ENCODE measurements around the gene C4orf33. TPM values are rescaled to one million over a fixed set of nuclear protein-coding genes. Genes with fewer than 3 reads are reported as not detected.

Gene C4orf33
- total RNA-seq, 2 experiments from 2014 or later: 9.1 to 11.3 TPM

- H3K9me3 ChIP-seq (ENCODE audit: control insufficient read depth in 1 of 2, insufficient read depth in 1 of 2, low read length in 2 of 2): no peaks in the 10 kb centered on the region
- DNase-seq: no peak
- no peaks in the 10 kb centered on the region for H3K9me3 Mint-ChIP-seq
- H3K36me3 Mint-ChIP-seq (ENCODE audit: low read depth): no peaks in the 10 kb centered on the region
- POLR2A ChIA-PET: no interaction called here
- intact Hi-C loops (cut with DNase I, micrococcal nuclease): no loop called here
- no peak overlapping the region for H3K4me3 Mint-ChIP-seq
- no peak overlapping the region for H3K4me3 ChIP-seq (ENCODE audit: low read length)
- H3K27me3 Mint-ChIP-seq: peaks cover 6% of the 10 kb centered on the region
- no peaks in the 10 kb centered on the region for H3K4me1 ChIP-seq (ENCODE audit: insufficient read depth, low read length)
- ATAC-seq (ENCODE audit: poor library complexity): no peak
- CTCF ChIA-PET: no interaction called here
- H3K27ac Mint-ChIP-seq: no peak overlapping the region
- no peaks in the 10 kb centered on the region for H3K36me3 ChIP-seq (ENCODE audit: insufficient read depth, low read length)
- no peaks in the 10 kb centered on the region for H3K4me1 Mint-ChIP-seq (ENCODE audit: low read depth)
- no peak for TF ChIP-seq CTCF (IDR thresholded peaks at IDR 0.05)
- H3K27ac ChIP-seq (ENCODE audit: low read depth in 1 of 2, low read length in 2 of 2): no peak overlapping the region
- peaks cover 0 to 8% of the 10 kb centered on the region in 2 experiments for H3K27me3 ChIP-seq (ENCODE audit: control insufficient read depth in 1 of 2, insufficient read depth in 2 of 2, low read length in 2 of 2)
Observed at GRCh38 chr4:129149906-129150305, 54.0 kb downstream of the C4orf33 start.

DNA sequence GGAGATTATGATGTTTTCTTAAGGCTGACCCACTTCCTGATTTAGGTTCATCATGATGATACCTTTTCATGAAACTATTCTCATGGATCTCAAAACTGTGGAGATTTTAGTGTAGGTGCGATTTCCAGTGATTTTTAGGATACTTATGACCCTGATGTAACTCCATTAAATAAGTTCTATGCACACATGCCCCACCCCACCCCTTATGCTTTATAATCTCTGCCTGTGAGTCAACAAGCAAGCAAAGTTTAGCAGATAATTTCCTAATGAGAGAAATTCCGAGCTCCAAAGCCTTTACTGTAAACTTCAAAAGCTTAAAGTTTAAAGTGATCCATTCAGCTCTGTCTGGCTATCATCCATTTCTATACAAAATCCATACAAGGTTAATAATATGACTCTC is 56.4 kb downstream of the C4orf33 start:
- H3K27me3 ChIP-seq (ENCODE audit: control insufficient read depth in 1 of 2, insufficient read depth in 2 of 2, low read length in 2 of 2): peaks cover 0 to 5% of the 10 kb centered on the region in 2 experiments
- no peak overlapping the region for H3K27ac Mint-ChIP-seq
- ChIA-PET CTCF (no interaction called here), POLR2A (no interaction called here)
- H3K36me3 Mint-ChIP-seq (ENCODE audit: low read depth): no peaks in the 10 kb centered on the region
- no peak for TF ChIP-seq CTCF (IDR thresholded peaks at IDR 0.05)
- no peaks in the 10 kb centered on the region for H3K4me1 Mint-ChIP-seq (ENCODE audit: low read depth)
- DNase-seq (no peak), ATAC-seq (ENCODE audit: poor library complexity) (no peak)
- no peaks in the 10 kb centered on the region for H3K36me3 ChIP-seq (ENCODE audit: insufficient read depth, low read length)
- H3K4me3 ChIP-seq (ENCODE audit: low read length): no peak overlapping the region
- no peaks in the 10 kb centered on the region for H3K9me3 Mint-ChIP-seq
- no peak overlapping the region for H3K4me3 Mint-ChIP-seq
- H3K27me3 Mint-ChIP-seq: peaks cover 10% of the 10 kb centered on the region
- intact Hi-C loops (cut with DNase I, micrococcal nuclease): no loop called here
- H3K4me1 ChIP-seq (ENCODE audit: insufficient read depth, low read length): no peaks in the 10 kb centered on the region
- no peaks in the 10 kb centered on the region for H3K9me3 ChIP-seq (ENCODE audit: control insufficient read depth in 1 of 2, insufficient read depth in 1 of 2, low read length in 2 of 2)
- no peak overlapping the region for H3K27ac ChIP-seq (ENCODE audit: low read depth in 1 of 2, low read length in 2 of 2)

DNA sequence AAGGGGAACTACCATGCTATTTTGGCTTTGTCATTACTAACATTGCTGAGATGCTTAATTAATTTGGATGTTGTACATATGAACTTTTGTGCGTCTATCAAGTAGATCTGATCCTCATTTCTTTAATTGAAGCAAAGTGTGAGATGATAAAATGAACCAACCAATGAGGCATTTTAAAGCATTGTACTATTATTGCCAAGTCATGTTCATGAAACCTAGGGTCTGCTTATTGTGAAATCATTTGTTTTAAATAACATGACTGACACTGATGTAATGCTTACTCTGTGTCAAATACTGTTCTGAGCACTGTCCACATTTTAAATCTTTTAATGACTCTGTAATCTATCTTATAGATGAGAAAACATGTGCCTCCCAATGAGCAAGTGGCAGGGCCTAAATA is 57.7 kb downstream of the C4orf33 start:
- H3K9me3 ChIP-seq (ENCODE audit: control insufficient read depth in 1 of 2, insufficient read depth in 1 of 2, low read length in 2 of 2): no peaks in the 10 kb centered on the region

More for the DNA sequence above, 57.7 kb downstream of the C4orf33 start:
- Histone ChIP-seq H3K4me1 (ENCODE audit: insufficient read depth, low read length) (no peaks in the 10 kb centered on the region), H3K36me3 (ENCODE audit: insufficient read depth, low read length) (no peaks in the 10 kb centered on the region), H3K27me3 (ENCODE audit: control insufficient read depth in 1 of 2, insufficient read depth in 2 of 2, low read length in 2 of 2) (peaks cover 0 to 2% of the 10 kb centered on the region in 2 experiments), H3K27ac (ENCODE audit: low read depth in 1 of 2, low read length in 2 of 2) (no peak overlapping the region), H3K4me3 (ENCODE audit: low read length) (no peak overlapping the region)
- DNase-seq (no peak), ATAC-seq (ENCODE audit: poor library complexity) (no peak)
- ChIA-PET CTCF (no interaction called here), POLR2A (no interaction called here)
- intact Hi-C loops (cut with DNase I, micrococcal nuclease): no loop called here
- no peaks in the 10 kb centered on the region for H3K9me3 Mint-ChIP-seq
- H3K4me3 Mint-ChIP-seq: no peak overlapping the region
- H3K27me3 Mint-ChIP-seq: peaks cover 14% of the 10 kb centered on the region
- H3K27ac Mint-ChIP-seq: no peak overlapping the region
- no peaks in the 10 kb centered on the region for H3K4me1 Mint-ChIP-seq (ENCODE audit: low read depth)
- no peak for TF ChIP-seq CTCF (IDR thresholded peaks at IDR 0.05)
- H3K36me3 Mint-ChIP-seq (ENCODE audit: low read depth): no peaks in the 10 kb centered on the region
